Endothelial cell of umbilical vein (primary cell): ENCODE measurements around the gene MED28. TPM values are rescaled to one million over a fixed set of nuclear protein-coding genes. Genes with fewer than 3 reads are reported as not detected.

Source experiments
- BruUV-seq: library from RNA; stranded (reverse); fragments of 400-500 nt; replicated peaks from 2 replicates; lab custom pipeline; 2021; lab: Mats Ljungman, UMichigan
- CTCF ChIA-PET: fragments of 300-600, 350-600 bp; sonication (Branson Sonifier 250); formaldehyde crosslinking; loops from one replicate; lab custom pipeline; 2021; ENCODE audit warnings: antibody characterized with exemption, inconsistent platforms; lab: Charles Lee
- POLR2A ChIA-PET: fragments of 300-600, 350-600 bp; sonication (Branson Sonifier 250); formaldehyde crosslinking; loops from one replicate; lab custom pipeline; 2021; ENCODE audit warnings: antibody characterized with exemption, inconsistent platforms; lab: Charles Lee
- DNase-seq: peaks from one replicate; pipeline ENCODE4 v3.0.0-alpha.2; 2011; ENCODE audit warnings: low read depth, low spot score
- FAIRE-seq: peaks from 2 replicates; lab custom pipeline; 2011; peaks lifted over from hg19 to GRCh38; lab: Jason Lieb, UNC
- H2AFZ ChIP-seq: 2 replicates; pipeline ENCODE4 v1.6.0; 2012; ENCODE audit warnings: low read depth, low read length, control low read depth, inconsistent platforms
- H3K27ac ChIP-seq: 2 replicates; pipeline ENCODE4 v1.5.1; 2011; ENCODE audit warnings: low read depth, mild to moderate bottlenecking, control low read depth, low read length, moderate library complexity; ENCODE audit not compliant: insufficient read depth
- H3K27me3 ChIP-seq, 2 experiments: 2 replicates each; pipeline versions ENCODE4 v1.6.0 to v1.6.1; 2011; ENCODE audit warnings: low read length in 2 of 2, mixed read lengths in 1 of 2; ENCODE audit not compliant: control insufficient read depth in 2 of 2, insufficient read depth in 2 of 2
- H3K36me3 ChIP-seq, 2 experiments: 2 replicates in 1 of 2; 3 replicates in 1 of 2; pipeline ENCODE4 v1.5.1; 2011; ENCODE audit warnings: low read length in 2 of 2, mild to moderate bottlenecking in 1 of 2, moderate library complexity in 1 of 2; ENCODE audit not compliant: control insufficient read depth in 2 of 2, insufficient read depth in 2 of 2; ENCODE audit errors: extremely low read depth in 1 of 2
- H3K4me1 ChIP-seq: 3 replicates; pipeline ENCODE4 v1.5.1; 2011; ENCODE audit warnings: mild to moderate bottlenecking, low read length; ENCODE audit not compliant: control insufficient read depth, insufficient read depth; ENCODE audit errors: extremely low read depth
- H3K4me2 ChIP-seq: 2 replicates; pipeline ENCODE4 v1.6.1; 2011; ENCODE audit warnings: low read length, control low read depth, mixed read lengths; ENCODE audit not compliant: insufficient read depth
- H3K4me3 ChIP-seq, 3 experiments: fragments of 200-600 bp in 1 of 3; sonication (generic), shearing (Covaris generic) in 1 of 3; replicated peaks in 1 of 3; 2 replicates each; pipeline ENCODE4 v1.5.1; 2011 to 2016; ENCODE audit warnings: control low read depth in 3 of 3, low read length in 3 of 3, mild to moderate bottlenecking in 2 of 3, inconsistent platforms in 1 of 3, low read depth in 1 of 3, moderate library complexity in 1 of 3; ENCODE audit not compliant: insufficient read depth in 1 of 3
- H3K79me2 ChIP-seq: 2 replicates; pipeline ENCODE4 v1.6.0; 2012; ENCODE audit warnings: low read length, inconsistent platforms; ENCODE audit not compliant: control insufficient read depth, insufficient read depth
- H3K9ac ChIP-seq: replicated peaks from 2 replicates; pipeline ENCODE3; 2011; ENCODE audit warnings: low read length, control low read depth; ENCODE audit not compliant: insufficient read depth; ENCODE audit errors: extremely low read depth
- H3K9me1 ChIP-seq: replicated peaks from 3 replicates; pipeline ENCODE4 v1.6.0; 2011; ENCODE audit warnings: mild to moderate bottlenecking, low read length; ENCODE audit not compliant: control insufficient read depth, insufficient read depth; ENCODE audit errors: extremely low read depth
- H3K9me3 ChIP-seq: replicated peaks from 2 replicates; pipeline ENCODE4 v1.5.1; 2012; ENCODE audit warnings: low read length, inconsistent platforms; ENCODE audit not compliant: control insufficient read depth, insufficient read depth
- H4K20me1 ChIP-seq: replicated peaks from 2 replicates; pipeline ENCODE3; 2011; ENCODE audit warnings: mild to moderate bottlenecking, low read length; ENCODE audit not compliant: control insufficient read depth, insufficient read depth; ENCODE audit errors: extremely low read depth
- EZH2 ChIP-seq: IDR thresholded peaks from 2 replicates; pipeline ENCODE4 v1.6.1; 2012; ENCODE audit warnings: borderline replicate concordance, low read depth, mild to moderate bottlenecking, moderate library complexity, low read length, inconsistent platforms; ENCODE audit not compliant: severe bottlenecking
- FOS ChIP-seq: IDR thresholded peaks from 2 replicates; pipeline ENCODE4 v1.6.1; 2011; ENCODE audit warnings: mild to moderate bottlenecking, low read length, moderate library complexity, borderline replicate concordance; ENCODE audit not compliant: insufficient read depth
- GATA2 ChIP-seq: IDR thresholded peaks from 2 replicates; pipeline ENCODE4 v1.7.0; 2011; ENCODE audit warnings: low read depth, mild to moderate bottlenecking, moderate library complexity, mixed read lengths, low read length; ENCODE audit not compliant: insufficient read length, insufficient read depth
- JUN ChIP-seq: IDR thresholded peaks from 2 replicates; pipeline ENCODE4 v1.6.1; 2011; ENCODE audit warnings: borderline replicate concordance, low read depth; ENCODE audit not compliant: insufficient read length, insufficient read depth
- MYC ChIP-seq: IDR thresholded peaks from one replicate; pipeline ENCODE4 v1.6.1; 2011; ENCODE audit warnings: mild to moderate bottlenecking, low read depth, low read length
- POLR2A ChIP-seq: IDR thresholded peaks from 2 replicates; pipeline ENCODE4 v1.6.1; 2012; ENCODE audit warnings: low read depth, mild to moderate bottlenecking, control low read depth, low read length
- POLR2AphosphoS5 ChIP-seq: IDR thresholded peaks from 2 replicates; pipeline ENCODE4 v1.6.1; 2012; ENCODE audit warnings: low read depth, mild to moderate bottlenecking, control low read depth, low read length, moderate library complexity; ENCODE audit not compliant: insufficient read depth
- dilution Hi-C: fragments of 300-500 bp; cut with MboI; formaldehyde crosslinking; loops from one replicate; pipeline ENCODE4 v1.15.0; 2019; ENCODE audit warnings: low sequenced_read_pairs; ENCODE audit not compliant: extremely low pct_ligation_motif_present
- intact Hi-C: fragments of 100-400 bp; cut with micrococcal nuclease; formaldehyde crosslinking; loops from one replicate; pipeline ENCODE4 v1.10.0; 2022
- polyA plus RNA-seq, 4 experiments: library from polyadenylated mRNA; depleted of rRNA in 3 of 4; stranded (reverse) in 3 of 4; unstranded in 1 of 4; fragments of >200 nt; gene quantifications; 2 replicates each; pipeline versions ENCODE4 v1.2.1 to v1.2.3, GENCODE V29; 2011 to 2012; ENCODE audit warnings: missing spikeins in 1 of 4
- total RNA-seq: library from RNA; stranded (reverse); gene quantifications from 2 replicates; pipeline ENCODE4 v1.2.3, GENCODE V29; 2021
- TF ChIP-seq, protein P1 (sequence below): IDR thresholded peaks from 2 replicates; pipeline ENCODE4 v1.6.1; 2011; ENCODE audit not compliant: insufficient read depth, insufficient read length
- TF ChIP-seq, protein P2 (sequence below), 2 donors: IDR thresholded peaks; 1 replicate in 1 of 2; 2 replicates in 1 of 2; pipeline ENCODE4 v1.5.1; 2011; ENCODE audit warnings: low read length in 2 of 2, mild to moderate bottlenecking in 2 of 2, moderate library complexity in 2 of 2, control low read depth in 1 of 2, inconsistent platforms in 1 of 2, low read depth in 1 of 2; ENCODE audit not compliant: insufficient read depth in 1 of 2; ENCODE audit errors: extremely low read depth in 1 of 2

MED28 gene
- total and polyA plus RNA-seq, 2 donors (not counting 3 experiments of a cell fraction or from before 2014, with no cell fraction given), result 10.0 to 49.1 TPM

DNA sequence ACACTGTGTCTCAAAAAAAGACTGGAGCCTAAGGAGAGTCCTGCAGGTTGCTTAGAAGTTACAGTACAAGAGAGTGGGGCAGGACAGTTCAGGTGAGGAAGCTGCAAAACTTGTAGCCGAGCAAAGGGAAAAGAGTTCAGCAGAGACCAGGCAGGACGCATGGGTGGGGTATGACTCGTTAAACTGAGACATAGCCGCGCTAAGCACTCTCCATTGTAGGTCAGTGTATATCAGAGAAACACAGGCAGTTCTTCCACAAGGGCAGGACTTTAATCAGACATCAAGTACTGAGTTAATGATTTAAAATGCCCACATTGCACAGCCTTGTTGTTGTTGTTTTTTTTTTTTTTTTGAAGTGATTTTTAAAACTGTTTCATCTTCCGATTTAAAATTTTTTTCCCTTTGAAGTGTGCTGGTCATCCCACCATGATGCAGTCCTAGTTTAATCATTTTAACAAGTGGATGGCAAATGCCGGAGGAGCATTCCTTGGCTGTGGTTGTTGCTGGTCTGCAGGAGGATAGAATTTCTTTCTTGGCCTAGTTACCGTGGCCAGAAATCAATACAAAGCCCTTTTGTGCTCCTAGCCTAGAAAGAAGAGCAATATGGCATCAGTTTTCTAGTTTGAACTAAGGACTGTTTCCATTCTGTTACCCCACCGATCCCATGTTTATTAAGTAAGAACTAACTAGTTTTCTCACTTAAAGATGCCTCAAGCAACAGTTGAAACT lies 27.2 kb upstream of the MED28 start:
- FAIRE-seq (no peak), DNase-seq (no peak)
- Histone ChIP-seq H3K4me1 (no peaks in the 10 kb centered on the region), H4K20me1 (no peaks in the 10 kb centered on the region), H3K4me3 (no peak overlapping the region), H2AFZ (no peak overlapping the region), H3K36me3 (peaks cover 24 to 55% of the 10 kb centered on the region in 2 experiments), H3K9me3 (no peaks in the 10 kb centered on the region), H3K79me2 (no peaks in the 10 kb centered on the region), H3K27ac (no peak overlapping the region), H3K4me2 (no peak overlapping the region), H3K9ac (no peak overlapping the region), H3K27me3 (no peaks in the 10 kb centered on the region), H3K9me1 (no peaks in the 10 kb centered on the region)
- dilution Hi-C loops, result no loop called here
- no TSS peak for BruUV-seq
- POLR2A ChIA-PET, result no interaction called here
- CTCF ChIA-PET, result interaction anchor here (0.6 kb wide), 1 partner anchor 28 kb away, joined by 3 read pairs; no protein-coding TSS in a partner anchor
- TF ChIP-seq FOS (no peak), POLR2AphosphoS5 (no peak), EZH2 (no peak), POLR2A (no peak), JUN (no peak), GATA2 (no peak)
- TF ChIP-seq, protein P1, sequence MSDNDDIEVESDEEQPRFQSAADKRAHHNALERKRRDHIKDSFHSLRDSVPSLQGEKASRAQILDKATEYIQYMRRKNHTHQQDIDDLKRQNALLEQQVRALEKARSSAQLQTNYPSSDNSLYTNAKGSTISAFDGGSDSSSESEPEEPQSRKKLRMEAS, result no peak
- intact Hi-C loops, result no loop called here

DNA sequence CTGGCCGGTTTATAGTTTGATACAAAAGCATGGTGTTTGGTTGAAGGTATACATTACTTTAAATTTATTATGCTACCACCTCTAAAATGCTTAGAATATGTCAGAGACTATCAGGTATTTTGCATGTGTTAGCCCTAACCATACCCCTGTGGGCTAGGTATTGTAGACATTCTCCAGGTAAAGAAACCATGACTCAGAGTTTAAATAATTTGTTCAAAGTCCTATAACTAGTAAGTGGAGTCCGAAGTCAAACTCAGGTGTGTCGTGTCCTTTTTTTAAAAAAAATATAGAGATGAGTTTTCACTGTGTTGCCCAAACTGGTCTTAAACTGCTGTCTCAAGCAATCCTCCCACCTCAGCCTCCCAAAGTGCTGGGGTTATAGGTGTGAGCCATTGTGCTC lies 25.1 kb upstream of the MED28 start:
- Histone ChIP-seq H4K20me1 (no peaks in the 10 kb centered on the region), H3K9me3 (no peaks in the 10 kb centered on the region), H3K27me3 (no peaks in the 10 kb centered on the region), H3K27ac (no peak overlapping the region), H3K9ac (no peak overlapping the region), H3K36me3 (peaks cover 12 to 46% of the 10 kb centered on the region in 2 experiments), H2AFZ (no peak overlapping the region), H3K4me3 (no peak overlapping the region), H3K4me2 (no peak overlapping the region), H3K79me2 (no peaks in the 10 kb centered on the region), H3K4me1 (no peaks in the 10 kb centered on the region), H3K9me1 (no peaks in the 10 kb centered on the region)
- BruUV-seq, result no TSS peak
- dilution Hi-C loops, result no loop called here
- ChIA-PET CTCF (no interaction called here), POLR2A (no interaction called here)
- no peak for TF ChIP-seq POLR2A
- no peak for TF ChIP-seq JUN
- no peak for TF ChIP-seq GATA2
- TF ChIP-seq, protein P1, result no peak
- TF ChIP-seq POLR2AphosphoS5, result no peak
- no peak for TF ChIP-seq FOS
- TF ChIP-seq, protein P2, sequence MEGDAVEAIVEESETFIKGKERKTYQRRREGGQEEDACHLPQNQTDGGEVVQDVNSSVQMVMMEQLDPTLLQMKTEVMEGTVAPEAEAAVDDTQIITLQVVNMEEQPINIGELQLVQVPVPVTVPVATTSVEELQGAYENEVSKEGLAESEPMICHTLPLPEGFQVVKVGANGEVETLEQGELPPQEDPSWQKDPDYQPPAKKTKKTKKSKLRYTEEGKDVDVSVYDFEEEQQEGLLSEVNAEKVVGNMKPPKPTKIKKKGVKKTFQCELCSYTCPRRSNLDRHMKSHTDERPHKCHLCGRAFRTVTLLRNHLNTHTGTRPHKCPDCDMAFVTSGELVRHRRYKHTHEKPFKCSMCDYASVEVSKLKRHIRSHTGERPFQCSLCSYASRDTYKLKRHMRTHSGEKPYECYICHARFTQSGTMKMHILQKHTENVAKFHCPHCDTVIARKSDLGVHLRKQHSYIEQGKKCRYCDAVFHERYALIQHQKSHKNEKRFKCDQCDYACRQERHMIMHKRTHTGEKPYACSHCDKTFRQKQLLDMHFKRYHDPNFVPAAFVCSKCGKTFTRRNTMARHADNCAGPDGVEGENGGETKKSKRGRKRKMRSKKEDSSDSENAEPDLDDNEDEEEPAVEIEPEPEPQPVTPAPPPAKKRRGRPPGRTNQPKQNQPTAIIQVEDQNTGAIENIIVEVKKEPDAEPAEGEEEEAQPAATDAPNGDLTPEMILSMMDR (IDR thresholded peaks at IDR 0.05; ENCODE audit: extremely low read depth in 1 of 2, insufficient read depth in 1 of 2, low read depth in 1 of 2, low read length in 2 of 2), result no peak
- TF ChIP-seq MYC, result no peak
- no peak for TF ChIP-seq EZH2
- intact Hi-C loops, result no loop called here
- FAIRE-seq (no peak), DNase-seq (no peak)
